Astrocyte (in vitro differentiated cells and primary cell): ENCODE measurements around the gene SNAPC4.

ENCODE experiments used
- CTCF ChIP-seq: IDR thresholded peaks from 2 replicates; pipeline ENCODE4 v1.5.1; 2011; ENCODE audit warnings: low read depth, mild to moderate bottlenecking, inconsistent platforms, low read length, moderate library complexity; ENCODE audit not compliant: insufficient read depth
- EZH2 ChIP-seq: IDR thresholded peaks from 2 replicates; pipeline ENCODE4 v1.6.1; 2012; ENCODE audit warnings: mild to moderate bottlenecking, low read length, inconsistent platforms; ENCODE audit not compliant: insufficient read depth

DNA sequence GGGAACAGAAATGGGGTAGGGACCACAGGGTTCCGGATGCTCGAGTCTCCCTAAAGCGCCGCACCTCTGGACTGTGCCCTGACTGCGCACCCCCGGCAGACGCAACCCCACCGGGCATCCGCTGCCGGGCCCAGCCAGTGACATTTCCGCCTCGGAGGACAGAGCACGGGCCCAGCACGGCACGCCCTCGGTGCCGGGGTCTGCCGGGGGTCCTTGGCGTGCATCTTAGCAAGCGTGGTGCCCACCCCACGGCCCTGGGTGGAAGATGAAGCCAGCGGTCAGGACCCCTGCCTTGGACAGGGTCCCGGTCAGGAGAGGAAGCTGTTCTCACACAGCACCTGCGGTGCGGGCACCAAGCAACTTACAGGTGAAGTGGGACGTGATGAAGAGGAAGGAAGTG lies 32.6 kb upstream of the SNAPC4 start:
- TF ChIP-seq CTCF, result no peak
- no peak for TF ChIP-seq EZH2
